Camera-type eye (tissue), 1 donor: ENCODE measurements around the gene ZNF613. TPM values are rescaled to one million over a fixed set of nuclear protein-coding genes. Genes with fewer than 3 reads are reported as not detected.

ENCODE experiments used
- total RNA-seq: library from RNA; depleted of rRNA; stranded (reverse); fragments of >200 nt; gene quantifications from one replicate; pipeline ENCODE4 v1.2.3, GENCODE V29; 2014

ZNF613 gene
- total RNA-seq: 9.1 TPM

DNA sequence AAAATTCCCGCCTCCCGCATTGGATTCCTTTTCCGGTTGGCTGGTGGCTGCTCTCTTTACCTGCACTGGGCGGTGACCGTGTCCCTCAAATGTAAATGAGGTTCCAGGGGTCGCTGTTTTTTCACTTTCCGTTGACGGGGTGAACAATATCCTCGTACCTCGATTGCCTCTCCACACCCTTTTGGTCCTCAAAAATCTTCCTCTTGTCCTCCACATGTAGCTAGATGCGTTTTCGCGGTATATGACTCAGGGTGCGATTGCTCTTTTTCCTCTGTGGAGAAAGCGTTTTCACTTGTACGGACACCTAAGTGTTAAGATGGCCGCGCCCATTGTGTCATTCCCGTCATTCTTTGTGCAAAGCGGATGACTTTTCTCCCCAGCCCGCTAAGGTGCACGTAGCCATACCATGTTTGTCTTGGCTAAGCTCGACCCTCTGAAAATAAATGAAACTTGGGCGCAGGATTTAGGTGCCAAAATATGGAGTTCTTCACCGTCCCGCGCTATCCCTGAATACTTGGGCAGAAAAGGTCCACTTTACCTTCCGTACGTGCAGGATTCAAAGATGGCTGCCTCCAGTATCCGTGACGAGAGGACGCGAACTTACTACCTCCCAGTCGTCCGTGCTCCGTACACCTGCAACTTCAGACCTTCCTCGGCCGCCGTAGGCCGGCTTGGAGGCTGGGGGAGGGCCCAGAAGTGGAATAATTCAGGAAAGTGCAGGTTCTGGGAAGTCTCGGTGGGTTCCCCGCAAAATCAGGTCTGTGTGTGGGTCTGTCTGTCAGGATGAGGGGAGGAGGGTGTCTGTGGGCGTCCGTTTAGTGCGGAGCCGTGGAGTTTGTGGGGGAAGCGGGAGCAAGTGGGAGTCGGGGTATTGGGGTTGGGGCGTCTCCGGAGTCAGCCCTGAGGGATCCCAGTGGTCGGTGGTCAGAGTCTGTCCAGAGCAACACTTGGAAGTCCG lies at the start of gene ZNF613:
TSS of gene ZNF613 (plus strand) at position 689 of the 958 bp plus-strand sequence. CDS start 8,749 bp downstream, outside the sequence.

GRCh38 chr19:51887522-51888498 lies 39.5 kb upstream of the ZNF613 start, which contains the start of gene ZNF577:
TSS of gene ZNF577 (minus strand) at chr19:51887951. CDS start at chr19:51880382, 7,569 bp downstream.

DNA sequence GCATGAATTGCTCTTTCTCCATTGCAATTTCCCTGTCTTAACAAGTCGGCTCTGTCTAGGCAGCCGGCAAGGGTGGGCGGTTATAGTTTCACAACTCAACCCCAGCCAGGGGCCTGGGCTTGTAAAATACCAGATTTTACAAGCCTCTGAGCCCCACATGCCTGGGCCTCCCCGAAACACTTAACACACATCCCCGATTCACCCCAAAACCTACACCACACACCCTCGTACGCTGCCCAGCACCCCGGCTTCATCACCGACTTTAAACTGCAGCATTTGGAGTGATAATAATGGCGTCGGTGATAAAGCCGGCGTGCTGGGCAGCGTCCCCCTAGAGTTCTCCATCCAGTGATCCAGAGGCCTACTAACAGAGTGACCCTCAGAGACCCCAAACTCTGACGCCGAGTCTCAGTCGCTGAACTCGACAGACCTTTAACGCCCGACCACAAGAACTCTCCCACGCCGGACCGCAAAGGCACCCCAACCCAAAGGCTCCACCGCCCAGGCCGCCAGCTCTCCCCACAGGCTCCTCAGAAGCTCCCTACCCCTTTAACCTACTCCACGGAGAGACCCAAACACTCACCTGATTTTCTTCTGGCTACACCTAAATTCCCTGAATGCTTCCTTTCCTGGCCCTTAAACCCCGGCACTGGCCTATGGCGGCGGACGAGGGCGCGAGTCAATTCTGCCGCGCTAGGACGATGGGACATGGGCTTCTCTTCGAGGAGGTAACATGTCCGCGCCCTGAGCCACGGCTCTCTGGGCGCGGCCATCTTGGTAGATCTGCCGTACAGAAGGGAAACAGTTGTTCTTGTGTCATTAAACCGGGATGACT lies 22.7 kb upstream of the ZNF613 start, which contains the start of gene ZNF649:
TSS of gene ZNF649 (minus strand) at position 687 of the 835 bp plus-strand sequence. CDS start 4,910 bp downstream, outside the sequence.

DNA sequence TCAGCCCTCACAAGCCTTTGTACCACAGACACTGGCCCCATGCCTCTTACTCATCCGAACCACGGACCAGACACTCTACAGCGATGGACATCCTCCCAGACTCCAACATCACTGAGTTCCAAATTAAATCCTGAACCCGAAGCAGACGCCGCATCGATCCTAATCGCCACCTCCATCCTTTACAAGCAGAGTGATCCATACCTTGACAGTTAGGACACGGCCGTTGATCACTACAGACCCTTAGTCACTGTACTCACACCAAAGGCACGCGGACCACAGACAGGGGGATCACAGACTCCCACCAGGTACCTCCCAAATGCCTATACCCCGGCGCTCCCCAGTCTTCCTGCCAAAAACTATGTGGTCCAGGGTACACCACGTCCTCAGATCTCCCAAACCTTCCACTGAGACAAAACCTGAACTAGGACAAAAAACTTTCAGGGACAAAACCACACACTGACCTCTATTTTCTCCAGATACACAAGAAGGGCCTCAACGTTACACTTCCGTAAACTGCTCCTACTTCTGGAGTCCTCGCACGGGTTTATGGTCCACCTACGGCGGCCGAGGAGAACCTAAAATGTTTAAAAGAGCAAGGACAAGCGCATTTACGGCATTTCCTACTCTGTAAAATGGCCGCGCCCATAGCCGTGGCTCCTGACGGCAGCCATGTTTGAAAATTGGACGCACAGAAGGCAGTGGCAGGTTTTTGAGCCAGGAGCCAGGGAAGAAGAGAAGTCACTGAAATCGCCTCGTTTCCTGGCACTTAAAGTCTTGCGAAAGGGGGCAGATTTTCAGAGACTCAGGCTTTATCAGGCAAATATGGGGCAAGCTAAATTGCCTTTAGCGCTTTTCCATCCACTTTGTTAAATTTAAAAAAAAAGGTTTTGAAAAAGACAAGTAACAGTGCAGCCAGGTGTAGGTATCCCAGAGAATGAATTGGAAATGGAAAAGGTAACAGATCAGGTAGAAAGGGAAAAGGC lies 59.3 kb downstream of the ZNF613 start, which contains the start of gene ZNF350:
TSS of gene ZNF350 (minus strand) at position 532 of the 983 bp plus-strand sequence. CDS start 12,480 bp downstream, outside the sequence.

Other genes starting within 250 kb of the ZNF613 start
- gene SPACA6, start 234.1 kb upstream of the ZNF613 start, total RNA-seq: 12.0 TPM
- gene HAS1, start 203.5 kb upstream of the ZNF613 start, total RNA-seq: 0.33 TPM
- 1.5 TPM for gene FPR1, start 175.6 kb upstream of the ZNF613 start, total RNA-seq
- gene FPR2, start 166.3 kb upstream of the ZNF613 start, total RNA-seq: 0.27 TPM
- gene FPR3, start 132.3 kb upstream of the ZNF613 start, total RNA-seq: 0.66 TPM
- gene ZNF577, start 39.5 kb upstream of the ZNF613 start, total RNA-seq: 45.6 TPM
- gene ZNF649, start 22.5 kb upstream of the ZNF613 start, total RNA-seq: 36.3 TPM
- 20.3 TPM for gene ZNF350, start 59.4 kb downstream of the ZNF613 start, total RNA-seq
- 41.6 TPM for gene ZNF615, start 80.7 kb downstream of the ZNF613 start, total RNA-seq
- 21.6 TPM for gene ZNF614, start 100.9 kb downstream of the ZNF613 start, total RNA-seq
- gene ZNF432, start 121.4 kb downstream of the ZNF613 start, total RNA-seq: 30.2 TPM
- gene ZNF841, start 168.3 kb downstream of the ZNF613 start, total RNA-seq: 53.7 TPM
- gene ZNF616, start 212.5 kb downstream of the ZNF613 start, total RNA-seq: 29.7 TPM
- 34.6 TPM for gene ZNF836, start 244.1 kb downstream of the ZNF613 start, total RNA-seq